ENCODE measurements around the gene SUB1. TPM values are rescaled to one million over a fixed set of nuclear protein-coding genes. Genes with fewer than 3 reads are reported as not detected.
A peak's percentile ranks its signal among the peaks of the same experiment; 100 is the strongest.

Gene SUB1
- total RNA-seq, 1 experiment from 2014 or later = 324 TPM

GRCh38 chr5:32605766-32606152, 20.4 kb downstream of the SUB1 start:
- Histone ChIP-seq H3K4me3 (ENCODE audit: low read depth, low read length, poor library complexity, severe bottlenecking) (no peak overlapping the region), H3K9me3 (ENCODE audit: low read depth, low read length, poor library complexity, severe bottlenecking) (no peaks in the 10 kb centered on the region), H3K27ac (ENCODE audit: low read depth, low read length, poor library complexity, severe bottlenecking) (no peak overlapping the region), H3K27me3 (replicated peaks; ENCODE audit: insufficient read depth, low read depth, low read length, poor library complexity) (no peaks in the 10 kb centered on the region), H3K4me1 (ENCODE audit: insufficient read depth, low read length, poor library complexity, severe bottlenecking) (no peaks in the 10 kb centered on the region), H3K36me3 (ENCODE audit: insufficient read depth, low read length, poor library complexity, severe bottlenecking) (peaks cover 14% of the 10 kb centered on the region)
- CTCF ChIA-PET = interaction anchor here (0.6 kb wide), 1 partner anchor 15 kb away, joined by 5 read pairs; no protein-coding TSS in a partner anchor
- no peak for DNase-seq (ENCODE audit: low spot score)
- TF ChIP-seq CTCF (conservative IDR thresholded peaks at IDR 0.05; ENCODE audit: low read depth, low read length) (no peak), EZH2 (IDR thresholded peaks at IDR 0.05; ENCODE audit: borderline replicate concordance, low read depth, low read length, poor library complexity, severe bottlenecking) (no peak)
- POLR2A ChIA-PET (ENCODE audit: low non-redundant PET) = interaction anchor here (0.7 kb wide), 1 partner anchor 531 kb away, joined by 15 read pairs; no protein-coding TSS in a partner anchor
- BruUV-seq (replicated peaks) = no TSS peak
- intact Hi-C loops (cut with micrococcal nuclease; ENCODE audit: unreplicated experiment) = no loop called here

- Histone ChIP-seq H3K27ac (ENCODE audit: low read depth, low read length, poor library complexity, severe bottlenecking) (peak overlapping the region; percentile 9), H3K36me3 (ENCODE audit: insufficient read depth, low read length, poor library complexity, severe bottlenecking) (no peaks in the 10 kb centered on the region), H3K27me3 (replicated peaks; ENCODE audit: insufficient read depth, low read depth, low read length, poor library complexity) (no peaks in the 10 kb centered on the region), H3K4me1 (ENCODE audit: insufficient read depth, low read length, poor library complexity, severe bottlenecking) (peaks cover 9% of the 10 kb centered on the region), H3K4me3 (ENCODE audit: low read depth, low read length, poor library complexity, severe bottlenecking) (peak overlapping the region; percentile 2), H3K9me3 (ENCODE audit: low read depth, low read length, poor library complexity, severe bottlenecking) (no peaks in the 10 kb centered on the region)
- intact Hi-C loops (cut with micrococcal nuclease; ENCODE audit: unreplicated experiment) = loop anchor here (1.0 to 2.0 kb wide), 2 partner anchors 123 to 380 kb away; no protein-coding TSS in a partner anchor
- POLR2A ChIA-PET (ENCODE audit: low non-redundant PET) = no interaction called here
- CTCF ChIA-PET = interaction anchor here (1.5 kb wide), 2 partner anchors 122 to 380 kb away, joined by 5 to 6 read pairs; no protein-coding TSS in a partner anchor
- BruUV-seq (replicated peaks) = no TSS peak
- TF ChIP-seq EZH2 (IDR thresholded peaks at IDR 0.05; ENCODE audit: borderline replicate concordance, low read depth, low read length, poor library complexity, severe bottlenecking) (no peak), CTCF (conservative IDR thresholded peaks at IDR 0.05; ENCODE audit: low read depth, low read length) (no peak)
- peak; percentile 76 for DNase-seq (ENCODE audit: low spot score)
Observed at GRCh38 chr5:32612134-32612888, 27.0 kb downstream of the SUB1 start.

DNA sequence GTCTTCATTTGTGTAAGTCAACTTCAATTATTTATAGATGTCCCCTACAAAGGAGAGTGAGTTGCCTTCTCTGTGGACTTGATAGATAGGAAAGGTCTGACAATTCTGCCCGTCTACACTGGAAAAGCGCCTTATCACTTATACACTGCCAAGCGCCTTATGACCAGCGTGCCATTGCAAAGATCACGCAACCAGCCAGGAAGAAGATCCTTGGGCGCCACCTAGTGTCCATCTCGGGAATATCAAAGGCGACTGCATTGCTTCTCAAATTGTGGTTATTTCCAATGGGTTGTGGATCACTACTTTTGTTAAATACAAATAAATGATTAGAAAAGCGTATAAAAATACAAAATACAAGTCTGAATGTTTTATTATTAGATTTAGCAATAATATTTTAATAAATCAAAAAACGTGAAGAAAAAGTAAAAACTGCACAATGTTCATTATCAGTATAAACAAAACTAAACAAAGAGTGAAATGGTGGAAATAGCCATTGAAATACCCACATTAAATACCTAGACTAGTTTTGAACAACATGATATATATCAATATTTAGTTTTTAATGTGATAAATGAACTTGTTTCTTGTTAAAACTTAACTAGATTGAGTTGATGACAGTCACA, 27.8 kb downstream of the SUB1 start:
- Histone ChIP-seq H3K9me3 (ENCODE audit: low read depth, low read length, poor library complexity, severe bottlenecking) (no peaks in the 10 kb centered on the region), H3K27ac (ENCODE audit: low read depth, low read length, poor library complexity, severe bottlenecking) (peak overlapping the region; percentile 9), H3K36me3 (ENCODE audit: insufficient read depth, low read length, poor library complexity, severe bottlenecking) (no peaks in the 10 kb centered on the region), H3K27me3 (replicated peaks; ENCODE audit: insufficient read depth, low read depth, low read length, poor library complexity) (no peaks in the 10 kb centered on the region), H3K4me3 (ENCODE audit: low read depth, low read length, poor library complexity, severe bottlenecking) (peak overlapping the region; percentile 2), H3K4me1 (ENCODE audit: insufficient read depth, low read length, poor library complexity, severe bottlenecking) (peaks cover 9% of the 10 kb centered on the region)
- intact Hi-C loops (cut with micrococcal nuclease; ENCODE audit: unreplicated experiment) = loop anchor here (2.0 kb wide), 1 partner anchor 380 kb away; no protein-coding TSS in a partner anchor
- TF ChIP-seq CTCF (conservative IDR thresholded peaks at IDR 0.05; ENCODE audit: low read depth, low read length) (peak; percentile 92), EZH2 (IDR thresholded peaks at IDR 0.05; ENCODE audit: borderline replicate concordance, low read depth, low read length, poor library complexity, severe bottlenecking) (no peak)
- POLR2A ChIA-PET (ENCODE audit: low non-redundant PET) = no interaction called here
- no TSS peak for BruUV-seq (replicated peaks)
- DNase-seq (ENCODE audit: low spot score) = peak; percentile 87
- CTCF ChIA-PET = interaction anchor here (1.1 to 1.5 kb wide), 3 partner anchors 15 to 381 kb away, joined by 4 to 6 read pairs (median 5); no protein-coding TSS in a partner anchor

All from A673 (cell line).